ENCODE measurements around the gene KDM4C. TPM values are rescaled to one million over a fixed set of nuclear protein-coding genes. Genes with fewer than 3 reads are reported as not detected.

Gene KDM4C
- total RNA-seq, 1 donor from 2014 or later: 11.1 TPM

GRCh38 chr9:6968271-6968670, 210.5 kb downstream of the KDM4C start:
- Histone ChIP-seq H3K27me3 (no peaks in the 10 kb centered on the region), H3K9ac (no peak overlapping the region), H3F3A (ENCODE audit: low read depth) (no peaks in the 10 kb centered on the region), H3K4me2 (no peak overlapping the region), H3K36me3 (no peaks in the 10 kb centered on the region), H3K9me3 (ENCODE audit: low read depth) (no peaks in the 10 kb centered on the region), H4K20me1 (ENCODE audit: low read depth) (no peaks in the 10 kb centered on the region), H3K4me3 (no peak overlapping the region), H3K27ac (no peak overlapping the region), H3K79me2 (ENCODE audit: low read depth) (no peaks in the 10 kb centered on the region), H3K4me1 (no peaks in the 10 kb centered on the region), H2AFZ (replicated peaks) (no peak overlapping the region)
- no peaks in the 10 kb centered on the region for H3K27me3 Mint-ChIP-seq (ENCODE audit: insufficient read depth, low read depth)
- DNase-seq (ENCODE audit: low spot score): no peak
- H3K4me3 Mint-ChIP-seq: no peak overlapping the region
- TF ChIP-seq EZH2phosphoT487 (IDR thresholded peaks at IDR 0.05): no peak
- TF ChIP-seq CTCF (IDR thresholded peaks at IDR 0.05): no peak
- no peak for TF ChIP-seq EZH2 (IDR thresholded peaks at IDR 0.05)
- H3K4me1 Mint-ChIP-seq: no peaks in the 10 kb centered on the region
- no peaks in the 10 kb centered on the region for H3K9me3 Mint-ChIP-seq
- H3K36me3 Mint-ChIP-seq: no peaks in the 10 kb centered on the region
- no peak overlapping the region for H3K27ac Mint-ChIP-seq

DNA sequence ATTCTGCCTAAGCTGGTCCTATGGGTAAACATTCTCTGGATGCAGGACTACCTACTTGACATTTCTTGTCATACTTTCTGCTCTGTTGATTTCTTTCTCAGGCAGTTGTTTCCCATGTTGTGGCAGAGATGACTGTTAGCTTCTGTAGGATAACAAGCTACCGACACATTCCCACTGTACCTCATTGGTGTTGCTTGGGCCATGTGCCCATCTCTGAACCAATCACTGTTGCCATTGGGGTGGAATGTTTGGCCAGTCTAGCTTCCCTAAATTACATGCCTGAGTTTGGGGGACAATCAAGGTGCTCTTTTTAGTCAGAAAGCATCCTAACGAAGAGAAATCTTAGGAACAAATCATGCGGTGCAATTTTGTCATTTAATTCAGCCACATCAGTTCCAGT, 212.0 kb downstream of the KDM4C start:
- H3K27me3 Mint-ChIP-seq (ENCODE audit: insufficient read depth, low read depth): no peaks in the 10 kb centered on the region
- DNase-seq (ENCODE audit: low spot score): no peak

GRCh38 chr9:6973089-6973488, 215.3 kb downstream of the KDM4C start:
- H3K4me1 ChIP-seq: no peaks in the 10 kb centered on the region
- no peak overlapping the region for H3K4me2 ChIP-seq
- Mint-ChIP-seq H3K27ac (no peak overlapping the region), H3K9me3 (no peaks in the 10 kb centered on the region), H3K36me3 (no peaks in the 10 kb centered on the region), H3K27me3 (ENCODE audit: insufficient read depth, low read depth) (no peaks in the 10 kb centered on the region), H3K4me3 (no peak overlapping the region), H3K4me1 (peaks cover 9% of the 10 kb centered on the region)
- H3K27ac ChIP-seq: no peak overlapping the region
- no peak overlapping the region for H3K9ac ChIP-seq
- no peak overlapping the region for H2AFZ ChIP-seq (replicated peaks)
- no peaks in the 10 kb centered on the region for H3K27me3 ChIP-seq
- no peaks in the 10 kb centered on the region for H3F3A ChIP-seq (ENCODE audit: low read depth)
- H3K9me3 ChIP-seq (ENCODE audit: low read depth): no peaks in the 10 kb centered on the region
- no peaks in the 10 kb centered on the region for H3K79me2 ChIP-seq (ENCODE audit: low read depth)
- H4K20me1 ChIP-seq (ENCODE audit: low read depth): no peaks in the 10 kb centered on the region
- DNase-seq (ENCODE audit: low spot score): no peak
- TF ChIP-seq CTCF (IDR thresholded peaks at IDR 0.05) (no peak), EZH2phosphoT487 (IDR thresholded peaks at IDR 0.05) (no peak), EZH2 (IDR thresholded peaks at IDR 0.05) (no peak)
- no peaks in the 10 kb centered on the region for H3K36me3 ChIP-seq
- H3K4me3 ChIP-seq: no peak overlapping the region

More for the DNA sequence above, 212.0 kb downstream of the KDM4C start:
- no peak overlapping the region for H2AFZ ChIP-seq (replicated peaks)
- no peak for TF ChIP-seq EZH2 (IDR thresholded peaks at IDR 0.05)
- no peak for TF ChIP-seq CTCF (IDR thresholded peaks at IDR 0.05)
- TF ChIP-seq EZH2phosphoT487 (IDR thresholded peaks at IDR 0.05): no peak
- no peak overlapping the region for H3K27ac ChIP-seq
- Mint-ChIP-seq H3K36me3 (no peaks in the 10 kb centered on the region), H3K4me1 (peaks cover 4% of the 10 kb centered on the region), H3K9me3 (no peaks in the 10 kb centered on the region), H3K27ac (no peak overlapping the region), H3K4me3 (no peak overlapping the region)
- no peaks in the 10 kb centered on the region for H3K36me3 ChIP-seq
- H3K9me3 ChIP-seq (ENCODE audit: low read depth): no peaks in the 10 kb centered on the region
- no peaks in the 10 kb centered on the region for H3K79me2 ChIP-seq (ENCODE audit: low read depth)
- H3K9ac ChIP-seq: no peak overlapping the region
- H3K27me3 ChIP-seq: no peaks in the 10 kb centered on the region
- no peak overlapping the region for H3K4me2 ChIP-seq
- H3K4me3 ChIP-seq: no peak overlapping the region
- no peaks in the 10 kb centered on the region for H3F3A ChIP-seq (ENCODE audit: low read depth)
- H3K4me1 ChIP-seq: no peaks in the 10 kb centered on the region
- H4K20me1 ChIP-seq (ENCODE audit: low read depth): no peaks in the 10 kb centered on the region

Data from neural progenitor cell (in vitro differentiated cells).